Fibroblast of lung (primary cell): ENCODE results near the gene POU2AF2. TPM values are rescaled to one million over a fixed set of nuclear protein-coding genes. Genes with fewer than 3 reads are reported as not detected.
A peak's percentile ranks its signal among the peaks of the same experiment; 100 is the strongest.

Experiments used
- DNase-seq, 2 donors: peaks; one replicate each; pipeline versions ENCODE4 v3.0.0 to v3.0.0-alpha.2; 2010; ENCODE audit warnings: low read depth in 2 of 2
- H2AFZ ChIP-seq: 2 replicates; pipeline ENCODE4 v1.5.1; 2012; ENCODE audit warnings: low read length, control low read depth, inconsistent platforms
- H3K27ac ChIP-seq: 2 replicates; pipeline ENCODE4 v1.5.1; 2011; ENCODE audit warnings: low read length, control low read depth; ENCODE audit not compliant: insufficient read depth
- H3K27me3 ChIP-seq: 2 replicates; pipeline ENCODE4 v1.5.1; 2011; ENCODE audit warnings: mild to moderate bottlenecking, low read length; ENCODE audit not compliant: control insufficient read depth, insufficient read depth
- H3K36me3 ChIP-seq: 2 replicates; pipeline ENCODE4 v1.5.1; 2011; ENCODE audit warnings: low read length; ENCODE audit not compliant: control insufficient read depth, insufficient read depth
- H3K4me1 ChIP-seq: 2 replicates; pipeline ENCODE4 v1.5.1; 2011; ENCODE audit warnings: low read length; ENCODE audit not compliant: control insufficient read depth, insufficient read depth; ENCODE audit errors: extremely low read depth
- H3K4me2 ChIP-seq: 2 replicates; pipeline ENCODE4 v1.5.1; 2011; ENCODE audit warnings: low read length, control low read depth; ENCODE audit not compliant: insufficient read depth; ENCODE audit errors: extremely low read depth
- H3K4me3 ChIP-seq, 4 experiments: fragments of 200-600 bp in 1 of 4; sonication (generic) in 1 of 4; replicated peaks in 1 of 4; 2 replicates each; pipeline ENCODE4 v1.5.1; 2011 to 2016; ENCODE audit warnings: low read length in 4 of 4, low read depth in 3 of 4, mild to moderate bottlenecking in 3 of 4, control low read depth in 2 of 4, inconsistent platforms in 1 of 4, mixed read lengths in 1 of 4; ENCODE audit not compliant: insufficient read depth in 1 of 4; ENCODE audit errors: control extremely low read depth in 1 of 4
- H3K79me2 ChIP-seq: 2 replicates; pipeline ENCODE4 v1.5.1; 2012; ENCODE audit warnings: mild to moderate bottlenecking, low read length, inconsistent platforms; ENCODE audit not compliant: control insufficient read depth, insufficient read depth
- H3K9ac ChIP-seq: 2 replicates; pipeline ENCODE4 v1.5.1; 2011; ENCODE audit warnings: mild to moderate bottlenecking, low read length, control low read depth; ENCODE audit not compliant: insufficient read depth
- H3K9me3 ChIP-seq: 2 replicates; pipeline ENCODE4 v1.5.1; 2012; ENCODE audit warnings: low read depth, low read length; ENCODE audit not compliant: control insufficient read depth, insufficient read depth
- H4K20me1 ChIP-seq: 2 replicates; pipeline ENCODE4 v1.5.1; 2011; ENCODE audit warnings: low read length; ENCODE audit not compliant: control insufficient read depth, insufficient read depth; ENCODE audit errors: extremely low read depth
- EZH2 ChIP-seq: IDR thresholded peaks from 2 replicates; pipeline ENCODE4 v1.5.1; 2012; ENCODE audit warnings: low read length, control low read depth, mild to moderate bottlenecking; ENCODE audit errors: missing control alignments
- polyA plus RNA-seq, 2 donors: library from polyadenylated mRNA; depleted of rRNA in 1 of 2; stranded (reverse) in 1 of 2; unstranded in 1 of 2; fragments of >200 nt; gene quantifications; 2 replicates each; pipeline ENCODE4 v1.2.1, GENCODE V29; 2011 to 2012; ENCODE audit warnings: missing spikeins in 1 of 2
- total RNA-seq: library from RNA; depleted of rRNA; stranded (reverse); fragments of >200 nt; gene quantifications from 2 replicates; pipeline ENCODE4 v1.2.1, GENCODE V29; 2014
- TF ChIP-seq, protein P1 (sequence below), 2 donors: IDR thresholded peaks in 1 of 2; conservative IDR thresholded peaks in 1 of 2; 1 replicate in 1 of 2; 2 replicates in 1 of 2; pipeline ENCODE4 v1.5.1; 2011 to 2012; ENCODE audit warnings: low read length in 2 of 2, control low read depth in 1 of 2, inconsistent platforms in 1 of 2, low read depth in 1 of 2, mild to moderate bottlenecking in 1 of 2

Gene POU2AF2
- total and polyA plus RNA-seq, 2 donors (not counting 1 experiment from before 2014, with no cell fraction given), result not detected

DNA sequence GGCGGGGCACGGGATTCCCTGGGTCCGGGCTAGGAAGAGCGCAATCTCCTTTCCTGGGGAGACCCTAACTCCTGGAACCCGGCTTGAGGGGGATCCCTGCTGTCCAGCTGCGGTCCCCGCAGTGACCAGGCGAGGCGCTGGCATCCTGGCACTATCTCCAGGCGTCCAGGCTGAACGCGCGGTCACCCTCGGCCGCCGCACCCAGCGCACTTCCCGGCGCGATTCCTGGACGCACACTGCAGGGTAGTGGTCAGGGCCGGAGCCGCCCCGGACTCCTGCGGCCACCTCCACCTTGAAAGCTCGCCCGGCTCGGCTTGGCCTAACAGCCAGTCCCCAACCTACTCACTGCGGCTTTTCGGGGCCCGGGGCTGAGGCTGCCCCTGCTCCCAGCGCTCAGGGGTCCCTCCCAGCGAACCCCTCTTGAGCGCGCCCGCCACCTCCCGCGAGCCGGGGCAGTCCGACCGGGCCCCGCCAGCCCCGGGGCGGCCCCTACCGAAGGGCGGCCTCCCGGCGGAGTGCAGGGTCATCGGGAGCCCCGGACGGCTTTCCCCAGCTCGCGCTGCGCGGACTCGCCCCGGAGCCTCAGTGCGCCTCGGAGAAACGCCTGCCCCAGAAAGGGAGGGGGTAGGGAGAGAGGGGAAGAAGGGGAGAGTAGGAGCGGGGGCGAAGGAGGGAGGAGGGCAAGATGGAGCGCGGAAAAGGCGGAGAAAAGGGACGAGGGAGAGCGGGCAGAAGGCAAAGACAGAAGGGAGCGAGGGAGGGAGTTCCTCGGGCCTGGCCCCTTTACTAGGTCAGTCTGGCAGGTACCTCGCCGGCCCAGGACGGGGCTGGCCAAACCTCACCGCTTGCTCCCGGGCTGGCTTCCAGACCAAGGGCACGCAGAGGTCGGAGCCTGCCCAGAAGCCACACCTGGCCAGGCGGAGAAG lies 53.8 kb downstream of the POU2AF2 start:
- Histone ChIP-seq H3K27ac (no peak overlapping the region), H3K9ac (no peak overlapping the region), H3K9me3 (no peaks in the 10 kb centered on the region), H3K4me2 (peak overlapping the region; percentile 72), H2AFZ (peak overlapping the region; percentile 31), H3K4me1 (no peaks in the 10 kb centered on the region), H3K27me3 (peaks cover 9% of the 10 kb centered on the region), H4K20me1 (no peaks in the 10 kb centered on the region), H3K36me3 (no peaks in the 10 kb centered on the region), H3K4me3 (peak overlapping the region; percentile 27 to 56 (median 50)), H3K79me2 (no peaks in the 10 kb centered on the region)
- DNase-seq, result peak; percentile 46
- peak; percentile 51 for TF ChIP-seq EZH2
- TF ChIP-seq, protein P1, sequence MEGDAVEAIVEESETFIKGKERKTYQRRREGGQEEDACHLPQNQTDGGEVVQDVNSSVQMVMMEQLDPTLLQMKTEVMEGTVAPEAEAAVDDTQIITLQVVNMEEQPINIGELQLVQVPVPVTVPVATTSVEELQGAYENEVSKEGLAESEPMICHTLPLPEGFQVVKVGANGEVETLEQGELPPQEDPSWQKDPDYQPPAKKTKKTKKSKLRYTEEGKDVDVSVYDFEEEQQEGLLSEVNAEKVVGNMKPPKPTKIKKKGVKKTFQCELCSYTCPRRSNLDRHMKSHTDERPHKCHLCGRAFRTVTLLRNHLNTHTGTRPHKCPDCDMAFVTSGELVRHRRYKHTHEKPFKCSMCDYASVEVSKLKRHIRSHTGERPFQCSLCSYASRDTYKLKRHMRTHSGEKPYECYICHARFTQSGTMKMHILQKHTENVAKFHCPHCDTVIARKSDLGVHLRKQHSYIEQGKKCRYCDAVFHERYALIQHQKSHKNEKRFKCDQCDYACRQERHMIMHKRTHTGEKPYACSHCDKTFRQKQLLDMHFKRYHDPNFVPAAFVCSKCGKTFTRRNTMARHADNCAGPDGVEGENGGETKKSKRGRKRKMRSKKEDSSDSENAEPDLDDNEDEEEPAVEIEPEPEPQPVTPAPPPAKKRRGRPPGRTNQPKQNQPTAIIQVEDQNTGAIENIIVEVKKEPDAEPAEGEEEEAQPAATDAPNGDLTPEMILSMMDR (conservative IDR thresholded peaks at IDR 0.05 in 1 of 2, IDR thresholded peaks at IDR 0.05 in 1 of 2; ENCODE audit: low read depth in 1 of 2, low read length in 2 of 2), result peak; percentile 42 to 57

DNA sequence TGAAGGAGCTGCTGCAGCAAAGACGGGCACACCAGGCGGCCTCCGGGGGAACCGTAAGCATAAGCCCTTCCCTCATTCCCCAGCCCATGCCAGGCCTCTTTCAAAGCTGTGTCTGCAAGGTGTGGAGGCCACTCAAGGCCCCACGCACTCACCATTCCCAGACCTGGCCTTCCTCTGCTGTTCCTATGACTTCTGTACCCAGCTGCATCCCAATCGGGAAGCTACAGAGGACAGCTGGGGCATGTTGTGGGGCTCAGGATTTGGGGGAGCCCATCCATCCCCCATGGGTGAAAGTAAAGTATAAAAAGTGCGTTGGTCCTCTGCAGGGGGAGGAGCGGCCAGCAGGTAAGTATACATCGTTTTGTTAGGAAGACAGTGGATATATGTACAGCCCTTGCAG lies 55.0 kb downstream of the POU2AF2 start:
- H4K20me1 ChIP-seq, result no peaks in the 10 kb centered on the region
- peaks cover 9% of the 10 kb centered on the region for H3K27me3 ChIP-seq
- no peak overlapping the region for H3K27ac ChIP-seq
- TF ChIP-seq, protein P1 (conservative IDR thresholded peaks at IDR 0.05 in 1 of 2, IDR thresholded peaks at IDR 0.05 in 1 of 2; ENCODE audit: low read depth in 1 of 2, low read length in 2 of 2), result no peak
- no peak for TF ChIP-seq EZH2
- no peaks in the 10 kb centered on the region for H3K36me3 ChIP-seq
- no peak overlapping the region for H2AFZ ChIP-seq
- no peak overlapping the region for H3K4me3 ChIP-seq
- H3K4me2 ChIP-seq, result no peak overlapping the region
- H3K9ac ChIP-seq, result no peak overlapping the region
- no peaks in the 10 kb centered on the region for H3K4me1 ChIP-seq
- no peaks in the 10 kb centered on the region for H3K9me3 ChIP-seq
- no peak for DNase-seq
- H3K79me2 ChIP-seq, result no peaks in the 10 kb centered on the region

GRCh38 chr11:111301004-111301841 lies 55.7 kb downstream of the POU2AF2 start:
- no peak overlapping the region for H3K9ac ChIP-seq
- TF ChIP-seq, protein P1 (conservative IDR thresholded peaks at IDR 0.05 in 1 of 2, IDR thresholded peaks at IDR 0.05 in 1 of 2; ENCODE audit: low read depth in 1 of 2, low read length in 2 of 2), result no peak
- no peak for TF ChIP-seq EZH2
- H3K27me3 ChIP-seq, result peaks cover 9% of the 10 kb centered on the region
- no peaks in the 10 kb centered on the region for H3K9me3 ChIP-seq
- no peaks in the 10 kb centered on the region for H4K20me1 ChIP-seq
- H3K4me3 ChIP-seq, result no peak overlapping the region
- no peak overlapping the region for H3K27ac ChIP-seq
- no peaks in the 10 kb centered on the region for H3K4me1 ChIP-seq
- no peak overlapping the region for H3K4me2 ChIP-seq
- no peak overlapping the region for H2AFZ ChIP-seq
- no peak for DNase-seq
- no peaks in the 10 kb centered on the region for H3K36me3 ChIP-seq
- no peaks in the 10 kb centered on the region for H3K79me2 ChIP-seq
